ENCODE measurements around the gene CAPN15.
A peak's percentile ranks its signal among the peaks of the same experiment; 100 is the strongest.

Gene CAPN15

GRCh38 chr16:525520-526180, 1.9 kb upstream of the CAPN15 start:
- ChIA-PET POLR2A (ENCODE audit: low non-redundant PET) (interaction anchor here (0.6 kb wide), 1 partner anchor 75 kb away, joined by 3 read pairs; no protein-coding TSS in a partner anchor), CTCF (interaction anchor here (1.0 kb wide), 2 partner anchors 12 to 67 kb away, joined by 3 read pairs; no protein-coding TSS in a partner anchor)
- peak; percentile 75 for DNase-seq (ENCODE audit: low spot score)
- TF ChIP-seq, protein P1, sequence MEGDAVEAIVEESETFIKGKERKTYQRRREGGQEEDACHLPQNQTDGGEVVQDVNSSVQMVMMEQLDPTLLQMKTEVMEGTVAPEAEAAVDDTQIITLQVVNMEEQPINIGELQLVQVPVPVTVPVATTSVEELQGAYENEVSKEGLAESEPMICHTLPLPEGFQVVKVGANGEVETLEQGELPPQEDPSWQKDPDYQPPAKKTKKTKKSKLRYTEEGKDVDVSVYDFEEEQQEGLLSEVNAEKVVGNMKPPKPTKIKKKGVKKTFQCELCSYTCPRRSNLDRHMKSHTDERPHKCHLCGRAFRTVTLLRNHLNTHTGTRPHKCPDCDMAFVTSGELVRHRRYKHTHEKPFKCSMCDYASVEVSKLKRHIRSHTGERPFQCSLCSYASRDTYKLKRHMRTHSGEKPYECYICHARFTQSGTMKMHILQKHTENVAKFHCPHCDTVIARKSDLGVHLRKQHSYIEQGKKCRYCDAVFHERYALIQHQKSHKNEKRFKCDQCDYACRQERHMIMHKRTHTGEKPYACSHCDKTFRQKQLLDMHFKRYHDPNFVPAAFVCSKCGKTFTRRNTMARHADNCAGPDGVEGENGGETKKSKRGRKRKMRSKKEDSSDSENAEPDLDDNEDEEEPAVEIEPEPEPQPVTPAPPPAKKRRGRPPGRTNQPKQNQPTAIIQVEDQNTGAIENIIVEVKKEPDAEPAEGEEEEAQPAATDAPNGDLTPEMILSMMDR (conservative IDR thresholded peaks at IDR 0.05; ENCODE audit: low read depth), result no peak
- peak overlapping the region; percentile 96 for H3K27ac ChIP-seq

GRCh38 chr16:526181-527014, 1.1 kb upstream of the CAPN15 start:
- TF ChIP-seq, protein P1 (conservative IDR thresholded peaks at IDR 0.05; ENCODE audit: low read depth), result no peak
- no peak for DNase-seq (ENCODE audit: low spot score)
- ChIA-PET CTCF (interaction anchor here (0.5 to 1.0 kb wide), 3 partner anchors 11 to 83 kb away, joined by 3 read pairs; no protein-coding TSS in a partner anchor), POLR2A (ENCODE audit: low non-redundant PET) (interaction anchor here (0.6 to 0.7 kb wide), 5 partner anchors 10 to 123 kb away, joined by 3 to 4 read pairs (median 3); partner anchors contain the start of gene WDR90)
- H3K27ac ChIP-seq, result peak overlapping the region; percentile 96

GRCh38 chr16:528111-529011, 849 bp downstream of the CAPN15 start:
- TF ChIP-seq, protein P1 (conservative IDR thresholded peaks at IDR 0.05; ENCODE audit: low read depth), result no peak
- ChIA-PET POLR2A (ENCODE audit: low non-redundant PET) (interaction anchor here (1.0 kb wide), 1 partner anchor 27 kb away, joined by 3 read pairs; no protein-coding TSS in a partner anchor), CTCF (interaction anchor here (0.5 to 1.0 kb wide), 2 partner anchors 41 to 64 kb away, joined by 3 read pairs; no protein-coding TSS in a partner anchor)
- peak; percentile 70 for DNase-seq (ENCODE audit: low spot score)
- H3K27ac ChIP-seq, result peak overlapping the region; percentile 96

DNA sequence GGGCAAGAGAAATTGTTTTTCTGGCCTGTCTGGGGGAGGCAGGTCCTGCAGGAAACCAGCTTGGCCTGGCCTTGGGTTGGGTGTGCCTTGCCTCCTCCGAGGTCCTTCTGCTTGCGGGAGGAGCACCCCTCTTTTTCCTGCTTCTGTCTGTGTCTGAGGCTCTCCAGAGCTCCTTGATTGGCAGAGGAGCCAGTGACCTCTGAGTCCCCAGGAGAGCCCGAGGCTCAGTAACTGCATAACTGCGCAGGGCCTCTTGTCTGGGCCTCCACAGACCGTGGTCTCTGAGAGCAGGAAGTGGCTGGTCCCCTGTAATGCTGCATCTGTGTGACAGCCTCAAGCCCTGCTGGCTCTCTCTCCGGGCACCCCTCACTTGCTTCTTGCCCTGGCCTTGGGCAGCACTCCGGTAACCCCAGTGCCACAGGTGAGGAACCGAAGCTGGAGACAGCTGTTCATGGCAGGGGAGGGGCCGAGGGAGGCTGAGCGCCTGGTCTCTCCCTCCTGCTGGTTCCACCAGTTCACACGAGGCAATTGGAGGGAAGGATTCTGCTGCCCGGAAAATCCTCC, 1.6 kb downstream of the CAPN15 start:
- ChIA-PET CTCF (interaction anchor here (1.0 kb wide), 1 partner anchor 63 kb away, joined by 3 read pairs; no protein-coding TSS in a partner anchor), POLR2A (ENCODE audit: low non-redundant PET) (no interaction called here)
- TF ChIP-seq, protein P1 (conservative IDR thresholded peaks at IDR 0.05; ENCODE audit: low read depth), result no peak
- no peak for DNase-seq (ENCODE audit: low spot score)
- H3K27ac ChIP-seq, result peak overlapping the region; percentile 96

- no peak for DNase-seq (ENCODE audit: low spot score)
- ChIA-PET CTCF (interaction anchor here (1.5 kb wide), 1 partner anchor 25 kb away, joined by 4 read pairs; no protein-coding TSS in a partner anchor), POLR2A (ENCODE audit: low non-redundant PET) (no interaction called here)
- TF ChIP-seq, protein P1 (conservative IDR thresholded peaks at IDR 0.05; ENCODE audit: low read depth), result no peak
- H3K27ac ChIP-seq, result peak overlapping the region; percentile 96
These were observed 2.8 kb downstream of the CAPN15 start for GRCh38 chr16:530111-530817.
